Stomach (tissue), 9 donors: ENCODE measurements around the gene ENC1. TPM values are rescaled to one million over a fixed set of nuclear protein-coding genes. Genes with fewer than 3 reads are reported as not detected.

Experiments used
- DNase-seq, 2 donors: peaks; one replicate each; pipeline versions ENCODE4 v3.0.0 to v3.0.0-alpha.2; 2013 to 2019
- H3K27ac ChIP-seq, 5 donors: fragments of 200-600 bp in 4 of 5; sonication (generic) in 4 of 5; one replicate each; pipeline ENCODE4 v1.5.1; 2013 to 2019; ENCODE audit warnings: mild to moderate bottlenecking in 1 of 5, moderate library complexity in 1 of 5
- H3K27me3 ChIP-seq, 3 donors: fragments of 200-600 bp; sonication (generic); one replicate each; pipeline ENCODE4 v1.5.1; 2017 to 2019; ENCODE audit warnings: mixed run types in 1 of 3
- H3K36me3 ChIP-seq, 4 donors: fragments of 200-600 bp; sonication (generic); 1 replicate in 3 of 4; 2 replicates in 1 of 4; pipeline ENCODE4 v1.5.1; 2016 to 2019
- H3K4me1 ChIP-seq, 4 donors: fragments of 200-600 bp; sonication (generic); one replicate each; pipeline ENCODE4 v1.5.1; 2016 to 2019
- H3K4me3 ChIP-seq, 4 donors: fragments of 200-600 bp; sonication (generic) in 3 of 4; one replicate each; pipeline ENCODE4 v1.5.1; 2016 to 2019; ENCODE audit warnings: mild to moderate bottlenecking in 1 of 4
- H3K9me3 ChIP-seq, 4 donors: fragments of 200-600 bp; sonication (generic); one replicate each; pipeline ENCODE4 v1.5.1; 2016 to 2019
- CTCF ChIP-seq, 7 experiments: fragments of 450-650 bp in 4 of 7; fragments of 200-600 bp in 3 of 7; sonication (generic) in 3 of 7; IDR thresholded peaks; one replicate each; pipeline ENCODE4 v1.5.1; 2016 to 2019; ENCODE audit warnings: antibody characterized with exemption in 7 of 7, control low read depth in 2 of 7, mild to moderate bottlenecking in 1 of 7
- EP300 ChIP-seq: sonication (generic); formaldehyde crosslinking; IDR thresholded peaks from one replicate; pipeline ENCODE4 v1.6.1; 2017; ENCODE audit warnings: antibody characterized with exemption
- POLR2A ChIP-seq, 4 donors: fragments of 450-650 bp; IDR thresholded peaks; one replicate each; pipeline ENCODE4 v1.6.1; 2016; ENCODE audit warnings: antibody characterized with exemption in 4 of 4, control low read depth in 2 of 4, mild to moderate bottlenecking in 1 of 4, moderate library complexity in 1 of 4
- POLR2AphosphoS5 ChIP-seq, 3 donors: sonication (generic); formaldehyde crosslinking; IDR thresholded peaks; one replicate each; pipeline ENCODE4 v1.6.1; 2016; ENCODE audit warnings: antibody characterized with exemption in 3 of 3
- WGBS, 5 donors: extraction: QIAGEN DNeasy Blood & Tissue Kit in 3 of 5; methylation state at CpG; one replicate each; pipeline versions ENCODE4 v1.1.5 to v1.1.7; 2013 to 2018; 5-methylcytosine and 5-hydroxymethylcytosine counted together
- intact Hi-C: fragments of 100-400 bp; cut with DNase I; formaldehyde crosslinking; loops from one replicate; pipeline ENCODE4 v1.15.1; 2023; ENCODE audit warnings: low total_unique reads
- polyA plus RNA-seq, 3 donors: library from polyadenylated mRNA; stranded (reverse); fragments of 200-250 nt; gene quantifications; one replicate each; pipeline ENCODE4 v1.2.3, GENCODE V29; 2013
- total RNA-seq, 5 donors: library from RNA; depleted of rRNA; stranded (reverse); fragments of >200 nt; gene quantifications; one replicate each; pipeline versions ENCODE4 v1.1.0 to v1.2.3, GENCODE V29; 2014 to 2016
- donor health status: healthy with polysubstance abuse.
- donor health status: Bipolar disorder and iron deficiency.
- donor health status: healthy.

Gene ENC1
- total and polyA plus RNA-seq, 8 donors: 3.5 to 136 (median 14.0) TPM

GRCh38 chr5:74643111-74643562 is 2.6 kb upstream of the ENC1 start:
- H3K9me3 ChIP-seq: no peaks in the 10 kb centered on the region
- H3K27me3 ChIP-seq: no peaks in the 10 kb centered on the region
- H3K36me3 ChIP-seq: no peaks in the 10 kb centered on the region
- H3K27ac ChIP-seq: peak overlapping the region in 2 of 5 donors; percentile 93 to 94
- intact Hi-C loops: loop anchor here (10.0 kb wide), 1 partner anchor 608 kb away; no protein-coding TSS in a partner anchor
- H3K4me1 ChIP-seq: peaks cover 18 to 46% (median 33%) of the 10 kb centered on the region in 4 donors
- WGBS, 5 donors: 49 to 65% (median 52%) methylated on average over 4 of the region's 4 CpGs
- TF ChIP-seq POLR2A (IDR thresholded peaks at IDR 0.05) (no peak), POLR2AphosphoS5 (IDR thresholded peaks at IDR 0.05) (peak in 2 of 3 donors; percentile 44 to 50)
- peak in 1 of 2 donors; percentile 59 for DNase-seq
- H3K4me3 ChIP-seq: no peak overlapping the region

- no peaks in the 10 kb centered on the region for H3K36me3 ChIP-seq
- no peak overlapping the region for H3K4me3 ChIP-seq
- DNase-seq: no peak
- peaks cover 18 to 50% (median 39%) of the 10 kb centered on the region in 4 donors for H3K4me1 ChIP-seq
- no peaks in the 10 kb centered on the region for H3K27me3 ChIP-seq
- 49 to 69% (median 53%) methylated on average over 6 of the region's 6 CpGs for WGBS, 5 donors
- no peaks in the 10 kb centered on the region for H3K9me3 ChIP-seq
- peak overlapping the region in 3 of 5 donors; percentile 91 to 94 (median 93) for H3K27ac ChIP-seq
- TF ChIP-seq POLR2A (IDR thresholded peaks at IDR 0.05) (no peak), POLR2AphosphoS5 (IDR thresholded peaks at IDR 0.05) (no peak), CTCF (IDR thresholded peaks at IDR 0.05) (no peak), EP300 (no peak)
- intact Hi-C loops: loop anchor here (10.0 kb wide), 1 partner anchor 608 kb away; no protein-coding TSS in a partner anchor
Observed at GRCh38 chr5:74642543-74642863, 2.0 kb upstream of the ENC1 start.

GRCh38 chr5:74641735-74642542 is 1.4 kb upstream of the ENC1 start:
- WGBS, 5 donors: 4 to 7% (median 4%) methylated on average over 28 of the region's 28 CpGs
- intact Hi-C loops: loop anchor here (10.0 kb wide), 1 partner anchor 607 kb away; no protein-coding TSS in a partner anchor

GRCh38 chr5:74640954-74641734 is 616 bp upstream of the ENC1 start:
- Histone ChIP-seq H3K4me1 (peaks cover 18 to 64% (median 44%) of the 10 kb centered on the region in 4 donors), H3K27ac (peak overlapping the region; percentile 82 to 94 (median 91)), H3K36me3 (peaks cover 0 to 1% (median under 1%) of the 10 kb centered on the region in 4 donors), H3K27me3 (no peaks in the 10 kb centered on the region), H3K4me3 (peak overlapping the region; percentile 51 to 80 (median 72)), H3K9me3 (no peaks in the 10 kb centered on the region)
- DNase-seq: peak; percentile 80 to 94
- 0 to 1% (median 0%) methylated on average over 45 to 47 of the region's 47 CpGs for WGBS, 5 donors
- intact Hi-C loops: loop anchor here (10.0 kb wide), 1 partner anchor 606 kb away; no protein-coding TSS in a partner anchor
- peak in 2 of 3 donors; percentile 46 to 66 for TF ChIP-seq POLR2AphosphoS5 (IDR thresholded peaks at IDR 0.05)
- TF ChIP-seq CTCF (IDR thresholded peaks at IDR 0.05): no peak

More at GRCh38 chr5:74641735-74642542, 1.4 kb upstream of the ENC1 start:
- DNase-seq: peak; percentile 51 to 92
- no peaks in the 10 kb centered on the region for H3K9me3 ChIP-seq
- peak overlapping the region; percentile 51 to 80 (median 72) for H3K4me3 ChIP-seq
- H3K27me3 ChIP-seq: no peaks in the 10 kb centered on the region
- TF ChIP-seq CTCF (IDR thresholded peaks at IDR 0.05) (peak in 5 of 7 experiments; percentile 31 to 65 (median 58)), POLR2AphosphoS5 (IDR thresholded peaks at IDR 0.05) (peak in 1 of 3 donors; percentile 30), POLR2A (IDR thresholded peaks at IDR 0.05) (no peak)
- H3K36me3 ChIP-seq: no peaks in the 10 kb centered on the region
- peak overlapping the region; percentile 82 to 94 (median 91) for H3K27ac ChIP-seq
- H3K4me1 ChIP-seq: peaks cover 18 to 56% (median 42%) of the 10 kb centered on the region in 4 donors
